ENCODE data around the gene CELSR3.

The CELSR3 gene

GRCh38 chr3:48662753-48663488, at the start of gene CELSR3:
Gene CELSR3 (minus strand): TSS chr3:48662886. CDS start chr3:48662634, 252 bp downstream.
- in situ Hi-C loops (cut with MboI; ENCODE audit: low sequenced_read_pairs): no loop called here

GRCh38 chr3:48711727-48712126, 49.0 kb upstream of the CELSR3 start:
- in situ Hi-C loops (cut with MboI; ENCODE audit: low sequenced_read_pairs): no loop called here

DNA sequence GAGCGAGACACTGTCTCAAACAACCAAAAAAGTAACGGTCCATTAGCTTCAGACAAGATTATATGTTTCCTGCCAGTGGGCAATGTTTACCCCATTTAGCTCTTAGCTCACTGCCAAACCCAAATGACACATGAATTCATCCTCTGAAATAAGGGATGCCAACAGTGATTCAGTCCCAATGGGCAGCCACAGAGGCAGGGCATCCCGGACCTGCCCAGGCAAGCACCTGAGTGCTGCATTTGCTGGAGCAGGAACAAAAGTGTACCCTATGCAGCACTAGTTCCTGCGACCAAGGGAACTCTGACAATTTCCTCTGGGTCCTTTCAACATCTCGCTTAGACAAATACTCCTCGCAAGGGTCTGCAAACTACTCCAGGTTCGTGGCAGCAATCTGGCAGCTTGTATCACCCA, 46.4 kb upstream of the CELSR3 start:
- in situ Hi-C loops (cut with MboI; ENCODE audit: low sequenced_read_pairs): no loop called here

- in situ Hi-C loops (cut with MboI; ENCODE audit: low sequenced_read_pairs): no loop called here
These were observed 45.8 kb upstream of the CELSR3 start for GRCh38 chr3:48708481-48708889.

GRCh38 chr3:48707157-48707556, 44.5 kb upstream of the CELSR3 start:
- in situ Hi-C loops (cut with MboI; ENCODE audit: low sequenced_read_pairs): no loop called here

DNA sequence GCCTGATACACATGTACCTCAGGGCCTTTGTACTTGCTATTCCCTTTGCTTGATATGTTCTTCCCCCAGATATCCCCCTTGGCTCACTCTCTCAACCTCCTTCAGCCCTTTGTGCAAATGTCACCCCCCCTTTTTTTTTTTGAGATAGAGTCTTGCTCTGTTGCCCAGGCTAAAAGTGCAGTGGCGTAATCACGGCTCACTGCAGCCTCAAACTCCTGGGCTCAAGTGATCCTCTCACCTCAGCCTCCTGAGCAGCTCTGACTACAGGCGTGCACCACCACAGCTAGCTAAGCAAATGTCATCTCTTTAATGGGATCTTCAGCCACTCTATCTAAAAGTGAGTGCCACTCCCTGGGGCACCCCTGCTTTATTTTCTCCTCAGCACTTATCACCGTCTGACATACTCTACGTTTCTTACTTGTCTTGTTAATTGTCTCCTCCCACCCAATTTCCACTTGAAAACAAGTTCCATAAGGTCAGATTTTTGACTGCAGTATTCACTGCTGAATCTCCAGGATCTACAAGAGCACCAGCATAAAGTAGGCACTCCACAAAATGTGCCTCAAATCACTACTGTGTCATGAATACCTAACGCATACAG, 39.7 kb upstream of the CELSR3 start:
- in situ Hi-C loops (cut with MboI; ENCODE audit: low sequenced_read_pairs): no loop called here

DNA sequence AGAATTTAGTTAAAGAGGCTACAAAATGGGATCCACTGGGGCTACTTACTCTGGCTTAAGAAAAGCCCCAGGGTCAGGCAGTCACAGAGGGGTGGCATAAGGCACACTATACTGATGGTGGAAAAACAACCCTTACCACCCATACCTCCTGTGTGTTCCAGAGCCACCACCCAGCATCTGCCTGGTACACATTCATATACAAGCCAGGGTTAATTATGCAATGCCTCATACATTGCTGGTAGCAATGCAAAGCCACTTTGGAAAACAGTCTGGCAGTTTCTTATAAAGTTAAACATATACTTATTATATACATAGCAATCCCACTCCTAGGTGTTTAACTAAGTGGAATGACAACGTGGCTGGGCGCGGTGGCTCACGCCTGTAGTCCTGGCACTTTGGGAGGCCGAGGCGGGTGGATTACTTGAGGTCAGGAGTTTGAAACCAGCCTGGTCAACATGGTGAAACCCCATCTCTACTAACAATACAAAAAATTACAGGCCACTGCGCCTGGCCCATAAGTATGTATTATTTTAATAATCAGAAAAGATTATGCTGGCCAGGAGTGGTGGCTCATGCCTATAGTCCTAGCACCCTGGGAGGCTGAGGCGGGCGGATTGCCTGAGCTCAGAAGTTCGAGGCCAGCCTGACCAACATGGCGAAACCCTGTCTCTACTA, 38.2 kb upstream of the CELSR3 start:
- in situ Hi-C loops (cut with MboI; ENCODE audit: low sequenced_read_pairs): no loop called here

DNA sequence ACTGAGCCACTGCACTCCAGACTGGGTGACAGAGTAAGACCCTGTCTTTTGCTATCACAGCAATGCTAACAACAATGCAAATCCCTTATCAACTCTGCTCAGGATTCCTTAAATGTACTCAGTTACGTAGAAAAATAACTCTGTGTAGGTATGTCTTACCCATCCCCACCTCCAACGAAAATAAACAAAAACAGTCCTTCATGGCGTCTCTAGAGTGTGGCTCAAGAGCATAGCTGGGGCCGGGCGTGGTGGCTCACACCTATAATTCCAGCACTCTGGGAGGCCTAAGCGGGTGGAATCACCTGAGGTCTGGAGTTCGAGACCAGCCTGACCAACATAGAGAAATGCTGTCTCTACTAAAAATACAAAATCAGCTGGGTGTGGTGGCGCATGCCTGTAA, 36.2 kb upstream of the CELSR3 start:
- in situ Hi-C loops (cut with MboI; ENCODE audit: low sequenced_read_pairs): no loop called here

- in situ Hi-C loops (cut with MboI; ENCODE audit: low sequenced_read_pairs): no loop called here
These were observed 35.3 kb upstream of the CELSR3 start for GRCh38 chr3:48697952-48698351.

DNA sequence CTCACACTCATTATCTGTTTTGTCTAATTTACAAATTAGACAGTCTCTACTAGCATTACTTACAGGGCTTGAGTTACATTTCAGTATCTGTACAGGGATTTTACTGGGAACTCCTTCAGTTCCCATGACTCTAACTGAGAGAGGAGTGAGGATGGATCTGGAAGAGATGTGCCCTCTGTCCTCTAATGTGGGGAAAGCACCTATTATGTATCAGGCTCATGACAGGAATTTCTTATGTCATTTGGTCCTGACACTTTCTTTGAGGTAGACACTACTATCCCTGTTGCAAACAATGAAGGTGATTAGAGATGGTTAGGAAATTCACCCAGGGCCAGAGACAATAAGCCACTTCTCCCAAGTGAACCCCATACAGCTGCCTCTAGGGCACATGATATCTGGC, 33.9 kb upstream of the CELSR3 start:
- in situ Hi-C loops (cut with MboI; ENCODE audit: low sequenced_read_pairs): no loop called here

DNA sequence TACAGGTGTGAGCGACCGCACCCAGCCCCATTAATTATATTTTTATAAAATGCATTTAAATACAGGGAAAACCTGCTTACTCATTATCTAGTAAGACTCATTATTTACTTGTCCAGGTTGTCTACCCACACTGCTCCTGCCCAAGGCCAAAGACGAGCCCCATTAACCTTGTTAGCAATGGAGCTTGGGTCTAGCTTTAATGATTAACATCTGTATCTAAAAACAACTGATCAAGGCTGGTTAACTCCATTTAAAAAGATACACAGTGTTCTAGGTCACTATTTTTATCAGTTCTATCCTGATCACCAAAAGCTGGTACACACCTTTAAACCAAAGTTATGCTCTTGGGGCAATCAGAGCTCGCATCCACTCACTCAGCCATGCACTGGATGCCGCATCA, 33.5 kb upstream of the CELSR3 start:
- in situ Hi-C loops (cut with MboI; ENCODE audit: low sequenced_read_pairs): no loop called here

DNA sequence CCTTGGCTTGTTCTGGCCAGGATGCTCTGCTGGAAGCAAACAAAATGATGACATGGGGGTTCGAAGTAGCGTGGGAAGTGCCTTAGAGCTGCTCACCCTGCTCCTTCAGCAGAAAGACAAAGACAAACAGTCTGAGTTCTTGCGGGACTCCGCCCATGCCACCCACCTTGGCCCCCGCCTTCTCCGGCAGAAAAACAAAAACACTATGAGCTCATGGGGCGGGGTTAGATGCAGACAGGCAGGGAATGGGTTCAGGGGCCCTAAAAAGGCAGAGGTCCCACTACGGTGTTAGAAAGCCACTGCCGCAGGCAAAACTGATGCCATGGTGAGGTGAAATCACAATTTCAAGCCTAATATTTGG, 32.7 kb upstream of the CELSR3 start:
- in situ Hi-C loops (cut with MboI; ENCODE audit: low sequenced_read_pairs): no loop called here

DNA sequence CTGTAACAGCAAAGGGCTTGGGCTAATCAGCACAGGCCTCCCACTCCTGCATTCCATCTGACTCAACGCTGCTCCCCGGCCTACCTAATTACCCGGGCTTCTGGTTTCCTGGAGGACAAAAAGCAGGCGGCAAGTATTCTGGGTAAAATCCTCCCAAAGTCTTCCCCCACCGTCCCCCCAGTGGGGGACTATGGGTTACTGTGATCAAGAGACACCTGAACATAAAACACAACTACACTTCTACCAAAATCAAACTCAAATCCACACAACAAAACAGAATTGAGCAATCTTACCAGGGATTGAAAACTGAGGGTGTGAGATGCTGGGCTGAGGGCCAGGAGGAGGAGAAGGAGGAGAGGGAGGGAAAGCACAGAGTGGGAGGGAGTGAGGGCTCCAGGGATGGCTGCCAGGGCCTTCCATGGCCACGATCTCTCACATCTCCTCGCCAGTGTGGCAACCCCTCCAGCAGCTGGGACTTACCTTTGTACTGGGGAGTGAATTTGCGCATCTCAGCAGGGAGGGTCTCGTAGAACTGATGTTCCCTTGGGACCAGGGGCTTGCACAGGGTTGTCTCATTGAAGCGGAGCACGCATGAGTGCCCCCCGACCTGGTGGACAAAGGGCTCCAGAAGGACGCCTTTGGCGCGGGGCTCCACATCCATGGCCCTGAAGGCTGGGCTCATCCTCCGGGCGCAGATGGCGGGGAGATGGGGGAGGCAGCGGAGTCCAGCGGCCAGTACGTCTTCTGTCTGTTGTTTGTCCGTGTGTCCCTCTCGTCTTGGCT, 32.1 kb upstream of the CELSR3 start:
- in situ Hi-C loops (cut with MboI; ENCODE audit: low sequenced_read_pairs): no loop called here

DNA sequence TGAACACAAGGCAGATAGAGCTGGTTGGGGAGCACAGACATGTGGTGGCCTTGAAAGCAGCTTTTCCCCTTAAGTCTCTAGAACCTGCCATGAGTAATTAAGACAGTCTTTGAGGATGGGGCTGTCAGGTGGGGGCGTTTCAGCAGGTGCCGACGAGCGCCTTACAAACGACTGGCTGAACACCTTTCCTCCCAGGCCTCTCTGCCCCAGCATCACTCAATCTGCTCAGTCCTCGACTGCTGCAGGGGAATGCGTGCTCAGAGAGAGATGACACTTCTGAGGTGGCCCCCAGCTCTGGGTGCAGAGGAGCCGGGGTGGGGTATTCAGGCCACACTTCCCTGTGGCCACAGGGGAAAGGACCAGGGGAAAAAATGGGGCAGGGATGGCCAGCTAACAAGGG, 31.1 kb upstream of the CELSR3 start:
- in situ Hi-C loops (cut with MboI; ENCODE audit: low sequenced_read_pairs): no loop called here

GRCh38 chr3:48692551-48692950, 29.9 kb upstream of the CELSR3 start:
- in situ Hi-C loops (cut with MboI; ENCODE audit: low sequenced_read_pairs): no loop called here

DNA sequence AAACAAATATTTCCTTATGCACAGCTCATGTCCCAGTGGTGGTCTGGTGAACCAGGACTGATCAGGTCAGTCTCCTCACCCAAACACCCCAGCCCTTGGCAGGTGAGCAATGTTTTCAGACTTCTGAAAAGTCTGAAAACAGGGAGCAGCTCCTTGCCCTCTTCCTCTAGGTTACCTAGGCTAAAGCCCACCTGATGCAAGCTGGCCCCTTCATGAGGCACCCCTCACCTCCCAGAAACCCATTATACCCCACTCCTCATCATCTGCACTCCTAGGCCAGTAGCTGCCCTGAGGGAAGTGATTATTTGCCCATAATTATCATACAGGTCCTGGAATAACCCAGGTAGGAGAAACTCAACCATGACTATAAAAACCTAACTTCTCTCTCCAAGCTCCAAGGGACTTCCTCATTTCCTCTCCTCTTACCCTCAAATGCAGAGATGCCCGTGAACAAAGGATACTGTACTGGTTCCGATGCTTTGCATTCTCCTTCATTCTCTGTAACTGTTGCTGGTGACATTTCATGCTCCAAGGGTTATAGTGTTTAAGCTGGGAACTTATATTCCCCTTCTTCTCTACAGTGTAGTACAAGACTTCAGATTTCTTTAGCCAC, 28.3 kb upstream of the CELSR3 start:
- in situ Hi-C loops (cut with MboI; ENCODE audit: low sequenced_read_pairs): no loop called here

DNA sequence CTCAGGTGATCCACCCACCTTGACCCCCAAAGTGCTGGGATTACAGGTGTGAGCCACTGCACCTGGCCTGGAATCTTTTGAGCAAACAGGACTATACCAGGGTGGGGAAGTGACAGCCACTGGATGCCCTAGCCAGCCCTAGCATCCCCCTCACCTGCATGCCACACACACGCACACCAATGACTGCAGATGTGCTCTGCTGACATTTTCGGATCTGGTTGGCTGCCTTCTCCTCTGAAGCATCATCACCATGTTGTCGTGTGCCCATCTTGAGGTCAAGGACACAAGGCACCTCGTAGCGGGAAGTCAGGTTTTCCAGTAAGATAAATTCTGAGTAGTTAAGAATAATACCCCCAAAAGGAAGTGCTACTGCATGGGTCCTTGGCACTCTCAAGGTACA, 26.7 kb upstream of the CELSR3 start:
- in situ Hi-C loops (cut with MboI; ENCODE audit: low sequenced_read_pairs): no loop called here

GRCh38 chr3:48688737-48689075, 26.0 kb upstream of the CELSR3 start:
- in situ Hi-C loops (cut with MboI; ENCODE audit: low sequenced_read_pairs): no loop called here

DNA sequence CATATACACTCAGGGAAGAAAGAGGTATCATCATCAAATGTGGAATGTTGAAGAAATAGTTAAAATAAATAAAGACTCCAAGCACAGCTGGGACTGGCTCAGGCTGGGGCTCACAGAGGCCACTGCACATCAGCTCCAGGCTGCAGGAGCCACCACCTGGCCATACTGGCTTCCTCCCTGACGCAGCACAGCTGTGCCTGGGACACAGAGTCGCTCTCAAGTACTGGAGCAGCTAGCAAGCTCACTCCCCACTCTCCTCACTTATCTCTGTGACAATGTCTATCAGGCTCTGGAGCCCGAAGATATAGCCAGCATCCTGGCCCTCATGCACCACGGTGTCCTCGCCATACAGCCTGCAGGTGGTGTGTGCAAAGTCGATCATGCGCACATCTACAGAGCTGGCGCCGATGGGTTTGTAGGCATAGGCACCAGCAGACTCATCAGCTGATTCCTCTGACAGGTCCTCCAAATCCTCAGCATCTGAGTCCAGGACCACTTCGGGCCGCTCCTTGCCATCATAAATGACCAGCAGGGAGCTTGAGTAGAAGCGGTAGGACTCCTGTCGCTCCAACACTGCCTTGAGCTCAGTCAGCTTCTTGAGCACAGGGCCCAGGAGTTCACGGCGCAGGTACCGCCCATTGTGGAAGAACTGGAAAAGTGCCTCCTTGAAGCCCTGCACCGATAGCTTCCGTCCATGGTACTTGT, 25.5 kb upstream of the CELSR3 start:
- in situ Hi-C loops (cut with MboI; ENCODE audit: low sequenced_read_pairs): no loop called here

DNA sequence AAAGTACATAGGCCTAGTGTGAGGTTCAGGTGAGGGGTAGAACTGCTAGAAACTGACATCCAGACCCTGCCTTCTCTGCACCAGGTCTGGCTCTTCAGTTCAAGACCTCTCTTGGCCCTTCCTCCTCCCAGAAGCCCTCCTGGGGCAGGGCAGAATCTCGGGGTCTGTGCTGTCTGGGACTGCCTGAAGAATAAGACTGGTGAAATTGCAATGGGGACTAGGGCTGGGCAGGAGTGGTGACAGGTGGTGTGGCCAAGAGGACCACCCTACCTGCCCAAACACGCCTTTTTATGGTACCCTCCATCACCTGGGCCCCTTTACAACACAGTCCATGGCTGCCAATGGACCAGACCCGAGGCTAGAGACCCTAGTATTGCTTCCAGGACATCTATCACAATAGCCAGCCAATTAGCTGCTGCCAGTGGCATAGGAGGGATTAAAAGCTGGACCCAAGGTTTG, 24.6 kb upstream of the CELSR3 start:
- in situ Hi-C loops (cut with MboI; ENCODE audit: low sequenced_read_pairs): no loop called here
